GM19035 (cell line): Measurements from ENCODE around the gene GPR85.
"Not testable (repeated sequence)": the region's sequence is repeated elsewhere in the genome, so short reads cannot be mapped to it uniquely, and the experiment has no call there.

Experiments
- ATAC-seq: cut with Tn5 transposase; IDR thresholded peaks from one replicate; pipeline ENCODE4 v1.9.1; 2021; ENCODE audit not compliant: unreplicated experiment

The GPR85 gene

GRCh38 chr7:113086431-113086888 is at the start of gene GPR85:
Gene GPR85, minus strand, starts transcription at chr7:113086827. Its CDS starts 2,106 bp downstream, at chr7:113084721.
- ATAC-seq = no peak

GRCh38 chr7:113134025-113134424 is 47.4 kb upstream of the GPR85 start:
- ATAC-seq = no peak

GRCh38 chr7:113131367-113131766 is 44.7 kb upstream of the GPR85 start:
- no peak for ATAC-seq

- no peak for ATAC-seq
Observed at GRCh38 chr7:113128031-113128430, 41.4 kb upstream of the GPR85 start.

GRCh38 chr7:113125728-113126127 is 39.1 kb upstream of the GPR85 start:
- ATAC-seq = no peak

GRCh38 chr7:113122744-113123143 is 36.1 kb upstream of the GPR85 start:
- no peak for ATAC-seq

GRCh38 chr7:113120647-113121046 is 34.0 kb upstream of the GPR85 start:
- ATAC-seq = no peak

- ATAC-seq = no peak
Observed at GRCh38 chr7:113119429-113119828, 32.8 kb upstream of the GPR85 start.

- peak; percentile 100 for ATAC-seq
Observed at GRCh38 chr7:113118074-113118959, 31.7 kb upstream of the GPR85 start, which contains the start of gene SMIM30. Gene SMIM30, minus strand, starts transcription at chr7:113118554. Its CDS starts 976 bp downstream, at chr7:113117578.

- not testable (repeated sequence) for ATAC-seq
Observed at GRCh38 chr7:113117374-113117774, 30.7 kb upstream of the GPR85 start.

- no peak for ATAC-seq
Observed at GRCh38 chr7:113113912-113114311, 27.3 kb upstream of the GPR85 start.

- ATAC-seq = no peak
Observed at GRCh38 chr7:113109718-113110117, 23.1 kb upstream of the GPR85 start.

GRCh38 chr7:113100121-113100603 is 13.5 kb upstream of the GPR85 start:
- no peak for ATAC-seq

- ATAC-seq = no peak
Observed at GRCh38 chr7:113099284-113099919, 12.8 kb upstream of the GPR85 start.

GRCh38 chr7:113094517-113095249 is 8.1 kb upstream of the GPR85 start:
- no peak for ATAC-seq

GRCh38 chr7:113093561-113093960 is 6.9 kb upstream of the GPR85 start:
- no peak for ATAC-seq

GRCh38 chr7:113092762-113093161 is 6.1 kb upstream of the GPR85 start:
- ATAC-seq = no peak

- no peak for ATAC-seq
Observed at GRCh38 chr7:113087071-113087998, 708 bp upstream of the GPR85 start.

- ATAC-seq = no peak
Observed at GRCh38 chr7:113085781-113086390, 741 bp downstream of the GPR85 start.
